Brain microvascular endothelial cell (primary cell): ENCODE data around the gene NUDT16.
A peak's percentile ranks its signal among the peaks of the same experiment; 100 is the strongest.
"Not testable (repeated sequence)": the region's sequence is repeated elsewhere in the genome, so short reads cannot be mapped to it uniquely, and the experiment has no call there.

Experiments used
- DNase-seq: peaks from one replicate; pipeline ENCODE4 v3.0.0-alpha.2; 2020
- H3K27ac ChIP-seq: fragments of 250-450 bp; sonication (Bioruptor Pico); 2 replicates; pipeline ENCODE4 v1.5.1; 2020; ENCODE audit warnings: mild to moderate bottlenecking, moderate library complexity
- H3K27me3 ChIP-seq: fragments of 250-450 bp; sonication (Bioruptor Pico); replicated peaks from 2 replicates; pipeline ENCODE4 v1.5.1; 2020; ENCODE audit warnings: mild to moderate bottlenecking
- H3K36me3 ChIP-seq: fragments of 250-450 bp; sonication (Bioruptor Pico); replicated peaks from 2 replicates; pipeline ENCODE4 v1.5.1; 2020; ENCODE audit warnings: mild to moderate bottlenecking
- H3K4me3 ChIP-seq: 2 replicates; pipeline ENCODE4 v1.5.1; 2011; ENCODE audit warnings: low read depth, mild to moderate bottlenecking, control low read depth, low read length, moderate library complexity
- CTCF ChIP-seq: IDR thresholded peaks from 2 replicates; pipeline ENCODE4 v1.5.1; 2011; ENCODE audit warnings: low read depth, mild to moderate bottlenecking, moderate library complexity, low read length, control low read depth, inconsistent platforms; ENCODE audit errors: missing control alignments
- in situ Hi-C: cut with HindIII; loops from 2 replicates; pipeline ENCODE4 v1.10.0; 2017; ENCODE audit warnings: low sequenced_read_pairs, low pct_ligation_motif_present

NUDT16 gene

GRCh38 chr3:131371688-131372066 is 9.9 kb upstream of the NUDT16 start:
- no peak overlapping the region for H3K27ac ChIP-seq
- no peak for DNase-seq
- TF ChIP-seq CTCF = no peak

GRCh38 chr3:131374741-131375140 is 6.8 kb upstream of the NUDT16 start:
- Histone ChIP-seq H3K27me3 (no peaks in the 10 kb centered on the region), H3K36me3 (no peaks in the 10 kb centered on the region), H3K4me3 (no peak overlapping the region), H3K27ac (no peak overlapping the region)
- in situ Hi-C loops = no loop called here
- no peak for TF ChIP-seq CTCF
- no peak for DNase-seq

More at GRCh38 chr3:131371688-131372066, 9.9 kb upstream of the NUDT16 start:
- Histone ChIP-seq H3K36me3 (no peaks in the 10 kb centered on the region), H3K4me3 (no peak overlapping the region), H3K27me3 (no peaks in the 10 kb centered on the region)
- in situ Hi-C loops = no loop called here

DNA sequence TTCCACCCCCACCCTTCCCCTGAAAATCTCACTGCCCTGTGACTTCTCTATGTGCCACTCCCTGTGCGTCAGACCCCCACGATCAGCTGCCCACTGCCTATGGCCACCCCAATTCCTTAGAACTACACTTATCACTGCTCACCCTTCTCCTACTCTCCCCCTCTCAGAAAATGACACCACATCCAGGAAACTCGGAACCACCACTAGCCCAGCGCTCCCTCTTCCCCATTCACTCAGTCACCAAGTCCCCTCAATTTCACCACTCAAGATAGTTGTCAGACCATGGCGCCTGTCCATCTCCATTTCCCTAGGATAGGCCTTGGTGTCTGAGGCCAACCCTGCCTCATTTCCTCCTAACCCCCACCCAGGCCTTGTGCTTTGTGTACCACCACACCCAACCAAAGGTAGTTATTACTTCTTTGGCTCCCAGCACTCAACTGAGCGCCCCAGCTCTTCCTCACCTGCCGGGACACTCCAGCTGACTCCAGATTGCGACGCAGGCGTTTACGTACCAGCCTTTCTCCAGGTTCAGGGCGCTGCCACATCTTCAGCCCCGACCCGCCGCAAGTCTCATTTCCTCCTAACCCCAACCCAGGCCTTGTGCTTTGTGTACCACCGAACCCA is 641 bp upstream of the NUDT16 start:
- H3K4me3 ChIP-seq = peak overlapping the region; percentile 90
- DNase-seq, H3K36me3 ChIP-seq, H3K27me3 ChIP-seq, in situ Hi-C loops: not testable (repeated sequence)
- peak overlapping the region; percentile 37 for H3K27ac ChIP-seq

DNA sequence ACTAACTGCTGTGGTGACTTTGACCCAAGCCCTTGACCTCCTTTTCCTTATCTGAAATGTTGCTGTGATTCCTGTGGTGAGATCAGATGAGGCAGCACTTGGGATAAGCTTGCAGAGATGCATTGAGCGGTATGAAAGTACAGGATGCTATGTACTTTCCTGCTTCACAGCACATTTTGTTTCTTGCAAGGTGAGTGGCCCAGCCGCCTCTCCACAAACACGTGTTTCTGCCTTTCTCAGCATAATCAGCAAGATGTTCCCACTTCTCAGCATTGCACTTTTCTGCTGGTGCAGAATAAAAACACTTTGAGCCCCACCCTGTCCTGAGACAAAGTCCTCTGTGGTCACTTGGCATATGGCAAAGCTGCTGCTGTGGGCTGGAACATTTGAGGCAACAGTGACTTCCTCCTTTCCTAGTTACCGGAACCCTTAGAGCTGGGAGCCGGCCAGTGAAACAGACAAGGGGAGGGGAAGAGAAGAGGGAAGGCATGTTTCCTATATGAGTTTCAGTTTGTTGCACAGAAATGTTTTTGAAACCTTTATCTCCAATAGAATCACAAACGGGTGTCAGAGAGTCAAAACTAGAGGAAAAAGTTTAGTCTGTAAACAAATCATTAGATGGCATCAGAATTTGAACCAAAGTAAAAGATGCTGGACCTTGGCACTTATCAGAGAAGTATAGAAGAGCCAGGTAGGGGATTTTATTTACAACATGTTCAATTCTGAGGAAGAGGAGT is 5.0 kb downstream of the NUDT16 start:
- DNase-seq = no peak
- no peak for TF ChIP-seq CTCF
- in situ Hi-C loops = no loop called here
- Histone ChIP-seq H3K27me3 (no peaks in the 10 kb centered on the region), H3K27ac (no peak overlapping the region), H3K36me3 (no peaks in the 10 kb centered on the region), H3K4me3 (no peak overlapping the region)

DNA sequence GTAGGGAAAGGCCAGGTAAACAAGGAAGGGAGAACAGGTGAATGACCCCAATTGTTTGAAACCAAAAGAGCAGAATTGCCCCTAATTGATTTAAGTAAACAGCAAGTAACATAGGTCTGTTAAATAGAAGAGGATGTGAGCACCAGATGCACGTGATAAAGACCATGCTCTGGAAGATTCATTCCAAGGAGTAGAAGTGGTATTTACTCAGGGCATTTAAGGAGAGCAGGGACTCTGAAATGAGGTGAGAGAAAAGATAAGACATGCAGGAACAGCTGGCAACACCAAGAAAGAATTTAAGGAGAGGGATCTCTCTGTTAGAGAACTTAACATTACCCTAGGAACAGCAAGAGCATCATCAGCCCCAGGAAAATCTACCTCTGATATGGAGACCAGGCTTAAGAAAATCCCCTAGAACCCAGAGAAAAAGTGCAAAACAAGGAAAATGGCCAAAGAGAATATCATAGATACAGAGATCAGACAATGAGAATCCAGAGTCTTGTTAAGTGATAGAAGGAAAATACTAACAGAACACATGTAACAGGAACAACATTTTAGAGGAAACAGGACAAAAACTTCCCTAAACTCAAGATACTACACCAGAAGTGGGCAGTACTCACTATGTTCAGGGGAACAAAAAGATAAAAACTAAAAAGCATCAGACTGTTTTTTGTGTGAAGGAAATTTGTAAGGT is 6.4 kb downstream of the NUDT16 start:
- in situ Hi-C loops = no loop called here
- H3K27ac ChIP-seq = no peak overlapping the region
- H3K4me3 ChIP-seq = no peak overlapping the region

More for the DNA sequence above, 6.4 kb downstream of the NUDT16 start:
- TF ChIP-seq CTCF = no peak
- no peaks in the 10 kb centered on the region for H3K36me3 ChIP-seq
- H3K27me3 ChIP-seq = no peaks in the 10 kb centered on the region
- no peak for DNase-seq
